ENCODE data around the gene PLOD3.

The PLOD3 gene

DNA sequence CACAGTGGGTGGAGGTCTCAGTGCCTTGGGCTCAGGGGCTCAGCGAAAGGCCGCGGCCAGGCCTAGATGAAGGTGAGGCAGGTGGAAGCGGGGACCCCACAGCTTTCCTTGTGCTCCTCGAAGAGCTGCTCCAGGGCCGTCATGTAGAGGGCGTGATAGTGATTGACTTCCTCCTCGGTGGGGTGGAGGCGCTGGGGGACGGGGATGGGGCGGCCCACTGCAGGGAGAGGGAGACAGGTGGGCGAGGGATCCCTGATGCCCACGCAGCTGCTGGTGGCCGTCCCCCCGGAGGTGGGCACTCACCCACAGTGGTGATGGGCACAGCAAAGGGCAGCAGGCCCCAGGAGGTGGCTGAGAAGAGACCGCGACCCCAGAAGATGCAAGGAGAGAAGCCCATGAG lies 21.5 kb downstream of the PLOD3 start:
- no peaks in the 10 kb centered on the region for H3K36me3 ChIP-seq (ENCODE audit: low read length)
- no peaks in the 10 kb centered on the region for H3K79me2 ChIP-seq (ENCODE audit: insufficient read depth, low read length)
- H3K9me2 ChIP-seq (replicated peaks; ENCODE audit: insufficient read depth, low read length) = no peaks in the 10 kb centered on the region
- H3F3A ChIP-seq (ENCODE audit: insufficient read depth) = no peaks in the 10 kb centered on the region
- no peak overlapping the region for H3K9ac ChIP-seq (ENCODE audit: low read length)
- H3K4me3 ChIP-seq (ENCODE audit: insufficient read depth, low read length, poor library complexity, severe bottlenecking) = no peak overlapping the region
- TF ChIP-seq, protein P1, sequence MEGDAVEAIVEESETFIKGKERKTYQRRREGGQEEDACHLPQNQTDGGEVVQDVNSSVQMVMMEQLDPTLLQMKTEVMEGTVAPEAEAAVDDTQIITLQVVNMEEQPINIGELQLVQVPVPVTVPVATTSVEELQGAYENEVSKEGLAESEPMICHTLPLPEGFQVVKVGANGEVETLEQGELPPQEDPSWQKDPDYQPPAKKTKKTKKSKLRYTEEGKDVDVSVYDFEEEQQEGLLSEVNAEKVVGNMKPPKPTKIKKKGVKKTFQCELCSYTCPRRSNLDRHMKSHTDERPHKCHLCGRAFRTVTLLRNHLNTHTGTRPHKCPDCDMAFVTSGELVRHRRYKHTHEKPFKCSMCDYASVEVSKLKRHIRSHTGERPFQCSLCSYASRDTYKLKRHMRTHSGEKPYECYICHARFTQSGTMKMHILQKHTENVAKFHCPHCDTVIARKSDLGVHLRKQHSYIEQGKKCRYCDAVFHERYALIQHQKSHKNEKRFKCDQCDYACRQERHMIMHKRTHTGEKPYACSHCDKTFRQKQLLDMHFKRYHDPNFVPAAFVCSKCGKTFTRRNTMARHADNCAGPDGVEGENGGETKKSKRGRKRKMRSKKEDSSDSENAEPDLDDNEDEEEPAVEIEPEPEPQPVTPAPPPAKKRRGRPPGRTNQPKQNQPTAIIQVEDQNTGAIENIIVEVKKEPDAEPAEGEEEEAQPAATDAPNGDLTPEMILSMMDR (IDR thresholded peaks at IDR 0.05; ENCODE audit: insufficient read depth, low read length, poor library complexity, severe bottlenecking) = no peak
- TF ChIP-seq EZH2phosphoT487 (conservative IDR thresholded peaks at IDR 0.05; ENCODE audit: low read length) = no peak
- no peak overlapping the region for H3K4me2 ChIP-seq (ENCODE audit: low read depth, low read length, poor library complexity, severe bottlenecking)
- H2AFZ ChIP-seq (ENCODE audit: low read depth, low read length, severe bottlenecking) = no peak overlapping the region
- H3K9me3 ChIP-seq (ENCODE audit: insufficient read depth, low read length) = no peaks in the 10 kb centered on the region
- H3K27me3 ChIP-seq (ENCODE audit: low read length) = no peaks in the 10 kb centered on the region
- H3K27ac ChIP-seq (ENCODE audit: low read depth, low read length) = no peak overlapping the region
- H4K20me1 ChIP-seq (ENCODE audit: low read depth, low read length) = no peaks in the 10 kb centered on the region

DNA sequence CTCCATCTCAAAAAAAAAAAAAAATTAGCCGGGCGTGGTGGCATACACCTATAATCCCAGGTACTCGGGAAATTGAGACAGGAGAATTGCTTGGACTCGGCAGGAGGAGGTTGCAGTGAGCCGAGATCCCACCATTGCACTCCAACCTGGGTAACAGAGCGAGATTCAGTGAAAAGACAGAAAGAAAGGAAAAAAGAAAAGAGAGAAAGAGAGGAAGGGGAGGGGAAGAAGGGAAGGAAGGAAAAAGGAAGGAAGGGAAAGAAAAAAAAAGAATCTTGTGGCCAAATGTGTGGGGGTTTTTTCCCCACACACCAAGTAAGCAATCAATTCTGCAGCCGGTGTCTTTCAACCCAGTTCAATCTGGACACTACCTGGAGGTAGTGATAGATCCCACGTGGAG lies 28.3 kb downstream of the PLOD3 start:
- Histone ChIP-seq H3K9me2 (replicated peaks; ENCODE audit: insufficient read depth, low read length) (no peaks in the 10 kb centered on the region), H3K4me2 (ENCODE audit: low read depth, low read length, poor library complexity, severe bottlenecking) (no peak overlapping the region), H3K4me3 (ENCODE audit: insufficient read depth, low read length, poor library complexity, severe bottlenecking) (no peak overlapping the region), H2AFZ (ENCODE audit: low read depth, low read length, severe bottlenecking) (no peak overlapping the region), H3K9ac (ENCODE audit: low read length) (no peak overlapping the region), H3K27me3 (ENCODE audit: low read length) (no peaks in the 10 kb centered on the region), H3K27ac (ENCODE audit: low read depth, low read length) (no peak overlapping the region), H4K20me1 (ENCODE audit: low read depth, low read length) (no peaks in the 10 kb centered on the region), H3K9me3 (ENCODE audit: insufficient read depth, low read length) (no peaks in the 10 kb centered on the region), H3K79me2 (ENCODE audit: insufficient read depth, low read length) (no peaks in the 10 kb centered on the region), H3F3A (ENCODE audit: insufficient read depth) (no peaks in the 10 kb centered on the region), H3K36me3 (ENCODE audit: low read length) (no peaks in the 10 kb centered on the region)
- TF ChIP-seq, protein P1 (IDR thresholded peaks at IDR 0.05; ENCODE audit: insufficient read depth, low read length, poor library complexity, severe bottlenecking) = no peak

DNA sequence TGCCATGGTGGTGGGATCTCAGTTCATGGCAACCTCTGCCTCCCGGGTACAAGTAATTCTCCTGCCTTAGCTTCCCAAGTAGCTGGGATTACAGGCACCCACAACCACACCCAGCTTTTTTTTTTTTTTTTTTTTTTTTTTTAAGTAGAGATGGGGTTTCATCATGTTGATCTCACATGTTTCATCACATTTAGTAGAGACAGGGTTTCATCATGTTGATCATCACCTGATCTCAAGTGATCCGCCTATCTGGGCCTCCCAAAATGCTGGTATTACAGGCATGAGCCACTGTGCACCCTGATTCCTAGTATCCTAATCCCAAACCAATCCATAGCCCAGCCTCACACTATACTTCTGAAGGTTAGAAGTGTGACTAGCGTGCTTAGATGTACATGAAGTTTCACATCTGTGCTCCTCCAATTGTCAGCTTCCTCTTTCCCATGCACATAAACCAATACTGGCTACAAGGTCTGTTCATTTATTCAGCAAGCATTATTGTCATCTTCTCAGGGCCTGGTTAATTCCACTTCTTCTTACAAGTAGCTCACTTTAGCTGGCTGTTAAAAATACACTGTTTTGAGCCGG lies 30.4 kb downstream of the PLOD3 start:
- Histone ChIP-seq H3K9me2 (replicated peaks; ENCODE audit: insufficient read depth, low read length) (no peaks in the 10 kb centered on the region), H3K27me3 (ENCODE audit: low read length) (no peaks in the 10 kb centered on the region), H3K4me3 (ENCODE audit: insufficient read depth, low read length, poor library complexity, severe bottlenecking) (no peak overlapping the region), H3K4me2 (ENCODE audit: low read depth, low read length, poor library complexity, severe bottlenecking) (no peak overlapping the region), H3K27ac (ENCODE audit: low read depth, low read length) (no peak overlapping the region), H3K79me2 (ENCODE audit: insufficient read depth, low read length) (no peaks in the 10 kb centered on the region), H3K36me3 (ENCODE audit: low read length) (no peaks in the 10 kb centered on the region), H3K9ac (ENCODE audit: low read length) (no peak overlapping the region), H3K9me3 (ENCODE audit: insufficient read depth, low read length) (no peaks in the 10 kb centered on the region), H4K20me1 (ENCODE audit: low read depth, low read length) (no peaks in the 10 kb centered on the region), H3F3A (ENCODE audit: insufficient read depth) (no peaks in the 10 kb centered on the region), H2AFZ (ENCODE audit: low read depth, low read length, severe bottlenecking) (no peak overlapping the region)
- TF ChIP-seq, protein P1 (IDR thresholded peaks at IDR 0.05; ENCODE audit: insufficient read depth, low read length, poor library complexity, severe bottlenecking) = no peak
- TF ChIP-seq EZH2phosphoT487 (conservative IDR thresholded peaks at IDR 0.05; ENCODE audit: low read length) = no peak

All from SU-DHL-6 (cell line).